Fibroblast of villous mesenchyme (primary cell): ENCODE data around the gene STIL. TPM values are rescaled to one million over a fixed set of nuclear protein-coding genes. Genes with fewer than 3 reads are reported as not detected.

ENCODE experiments used
- DNase-seq: peaks from one replicate; pipeline ENCODE4 v3.0.0-alpha.2; 2010; ENCODE audit warnings: low read depth
- H3K4me3 ChIP-seq: 2 replicates; pipeline ENCODE4 v1.5.1; 2011; ENCODE audit warnings: low read depth, mild to moderate bottlenecking, low read length
- CTCF ChIP-seq: IDR thresholded peaks from 2 replicates; pipeline ENCODE4 v1.5.1; 2012; ENCODE audit warnings: low read depth, mild to moderate bottlenecking, low read length; ENCODE audit not compliant: insufficient read depth
- total RNA-seq: library from RNA; depleted of rRNA; stranded (reverse); fragments of >200 nt; gene quantifications from 2 replicates; pipeline ENCODE4 v1.2.3, GENCODE V29; 2012

The STIL gene
- total RNA-seq, 1 donor = 21.2 TPM

DNA sequence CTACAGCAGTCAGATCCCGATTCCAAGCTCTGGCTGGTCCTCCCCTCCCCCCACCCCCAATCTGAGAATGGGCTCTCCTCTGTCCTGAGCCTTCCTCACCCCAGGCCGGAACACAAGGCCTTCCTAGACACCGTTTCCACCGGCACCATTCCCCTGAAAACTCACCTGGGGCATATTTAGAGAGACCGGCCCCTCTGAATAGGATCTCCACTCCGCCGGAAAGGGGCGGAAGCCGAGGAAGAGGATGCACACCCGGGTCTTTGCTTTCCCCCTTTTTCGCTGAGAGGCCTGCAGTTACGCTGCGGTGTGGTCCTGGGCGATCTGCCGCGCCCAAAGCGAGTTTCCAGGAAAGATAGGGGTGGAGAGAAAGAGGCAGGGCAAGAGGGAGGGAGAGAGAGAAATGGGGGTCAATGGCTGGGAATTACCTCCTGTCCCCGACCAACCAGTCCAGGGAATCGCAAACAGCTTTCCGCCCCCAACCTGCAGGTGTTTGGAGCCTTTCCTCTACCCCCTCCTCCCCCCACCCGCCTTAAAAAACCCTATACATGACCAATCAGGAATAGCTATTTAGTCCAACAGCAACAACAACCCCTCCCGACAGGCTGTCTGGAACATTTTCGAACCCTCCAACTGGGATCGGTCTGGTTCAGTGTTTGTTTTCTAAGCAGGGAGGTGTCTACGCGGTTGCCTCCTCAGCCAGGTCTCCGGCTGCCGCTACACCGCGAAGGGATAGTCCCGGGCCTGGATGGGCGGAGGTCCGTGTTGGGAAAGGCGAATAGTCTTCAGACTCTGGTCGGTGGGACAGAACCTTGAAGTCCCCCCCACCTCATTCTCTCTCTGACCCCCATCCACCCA lies 84.7 kb downstream of the STIL start:
- no peak for TF ChIP-seq CTCF
- no peak overlapping the region for H3K4me3 ChIP-seq
- DNase-seq = no peak

- no peak for TF ChIP-seq CTCF
- no peak overlapping the region for H3K4me3 ChIP-seq
- no peak for DNase-seq
These were observed 85.3 kb downstream of the STIL start for GRCh38 chr1:47228644-47229030.

- TF ChIP-seq CTCF = no peak
- no peak overlapping the region for H3K4me3 ChIP-seq
- no peak for DNase-seq
These were observed 86.4 kb downstream of the STIL start for GRCh38 chr1:47227341-47228232.

GRCh38 chr1:47226839-47227215 lies 87.1 kb downstream of the STIL start:
- H3K4me3 ChIP-seq = no peak overlapping the region
- no peak for TF ChIP-seq CTCF
- no peak for DNase-seq

GRCh38 chr1:47226121-47226838 lies 87.7 kb downstream of the STIL start:
- no peak for TF ChIP-seq CTCF
- no peak for DNase-seq
- no peak overlapping the region for H3K4me3 ChIP-seq

GRCh38 chr1:47225430-47226100 lies 88.4 kb downstream of the STIL start:
- no peak overlapping the region for H3K4me3 ChIP-seq

More at GRCh38 chr1:47225430-47226100, 88.4 kb downstream of the STIL start:
- TF ChIP-seq CTCF = no peak
- no peak for DNase-seq
